HEK293T (cell line): Measurements from ENCODE around the gene NUDT6.

Experiments used
- BHLHE40 ChIP-seq: fragments of 450-650 bp; IDR thresholded peaks from 2 replicates; pipeline ENCODE4 v1.6.1; 2016; ENCODE audit warnings: mild to moderate bottlenecking, moderate library complexity, borderline replicate concordance
- FOXA1 ChIP-seq: fragments of 450-650 bp; IDR thresholded peaks from 2 replicates; pipeline ENCODE4 v1.6.1; 2016; ENCODE audit warnings: mild to moderate bottlenecking
- FOXK2 ChIP-seq: fragments of 450-650 bp; IDR thresholded peaks from 2 replicates; pipeline ENCODE4 v1.6.1; 2016; ENCODE audit warnings: mild to moderate bottlenecking
- FOXM1 ChIP-seq: fragments of 450-650 bp; IDR thresholded peaks from 2 replicates; pipeline ENCODE4 v1.6.1; 2017; ENCODE audit warnings: mild to moderate bottlenecking, borderline replicate concordance
- HDGF ChIP-seq: fragments of 450-650 bp; IDR thresholded peaks from 2 replicates; pipeline ENCODE4 v1.6.1; 2017; ENCODE audit warnings: antibody characterized with exemption, borderline replicate concordance
- NFRKB ChIP-seq: fragments of 450-650 bp; IDR thresholded peaks from 2 replicates; pipeline ENCODE4 v1.6.1; 2016; ENCODE audit warnings: mild to moderate bottlenecking, moderate library complexity
- SP1 ChIP-seq: fragments of 450-650 bp; IDR thresholded peaks from 2 replicates; pipeline ENCODE4 v1.6.1; 2017
- SUZ12 ChIP-seq: fragments of 450-650 bp; IDR thresholded peaks from 2 replicates; pipeline ENCODE4 v1.6.1; 2016; ENCODE audit warnings: mild to moderate bottlenecking
- TARDBP ChIP-seq: fragments of 450-650 bp; IDR thresholded peaks from 2 replicates; pipeline ENCODE4 v1.6.1; 2016
- ZNF384 ChIP-seq: fragments of 450-650 bp; IDR thresholded peaks from 2 replicates; pipeline ENCODE4 v1.6.1; 2016

- TF ChIP-seq SP1: no peak
- TF ChIP-seq FOXK2: no peak
- TF ChIP-seq HDGF: no peak
- TF ChIP-seq SUZ12: no peak
- TF ChIP-seq FOXA1: no peak
- TF ChIP-seq FOXM1: no peak
- no peak for TF ChIP-seq ZNF384
- no peak for TF ChIP-seq BHLHE40
- no peak for TF ChIP-seq TARDBP
- TF ChIP-seq NFRKB: no peak
Measured at GRCh38 chr4:122894827-122895226, 27.6 kb downstream of the NUDT6 start.
